22Rv1 (cell line): ENCODE results near the gene TMEM129.

Experiments used
- ZFX ChIP-seq: fragments of 450-650 bp; IDR thresholded peaks from 2 replicates; pipeline ENCODE4 v1.6.1; 2017; ENCODE audit warnings: antibody characterized with exemption, borderline replicate concordance
- TF ChIP-seq, protein P1 (sequence below): fragments of 450-650 bp; IDR thresholded peaks from 2 replicates; pipeline ENCODE4 v1.5.1; 2017; ENCODE audit warnings: mild to moderate bottlenecking

DNA sequence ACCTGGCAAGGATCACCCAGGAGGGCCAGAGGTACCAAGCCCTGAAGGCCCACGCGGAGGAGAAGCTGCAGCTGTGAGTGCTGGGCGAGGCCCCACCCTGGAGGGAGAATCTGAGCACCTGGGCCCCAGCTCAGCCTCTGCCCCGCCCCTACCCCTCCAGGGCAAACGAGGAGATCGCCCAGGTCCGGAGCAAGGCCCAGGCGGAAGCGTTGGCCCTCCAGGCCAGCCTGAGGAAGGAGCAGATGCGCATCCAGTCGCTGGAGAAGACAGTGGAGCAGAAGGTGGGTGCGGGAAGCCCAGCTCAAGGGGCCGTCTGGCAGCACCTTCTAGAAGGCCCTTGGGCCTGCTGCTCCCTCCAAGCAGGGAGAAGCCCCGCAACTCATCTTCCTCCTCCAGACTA, 23.4 kb upstream of the TMEM129 start:
- TF ChIP-seq, protein P1, sequence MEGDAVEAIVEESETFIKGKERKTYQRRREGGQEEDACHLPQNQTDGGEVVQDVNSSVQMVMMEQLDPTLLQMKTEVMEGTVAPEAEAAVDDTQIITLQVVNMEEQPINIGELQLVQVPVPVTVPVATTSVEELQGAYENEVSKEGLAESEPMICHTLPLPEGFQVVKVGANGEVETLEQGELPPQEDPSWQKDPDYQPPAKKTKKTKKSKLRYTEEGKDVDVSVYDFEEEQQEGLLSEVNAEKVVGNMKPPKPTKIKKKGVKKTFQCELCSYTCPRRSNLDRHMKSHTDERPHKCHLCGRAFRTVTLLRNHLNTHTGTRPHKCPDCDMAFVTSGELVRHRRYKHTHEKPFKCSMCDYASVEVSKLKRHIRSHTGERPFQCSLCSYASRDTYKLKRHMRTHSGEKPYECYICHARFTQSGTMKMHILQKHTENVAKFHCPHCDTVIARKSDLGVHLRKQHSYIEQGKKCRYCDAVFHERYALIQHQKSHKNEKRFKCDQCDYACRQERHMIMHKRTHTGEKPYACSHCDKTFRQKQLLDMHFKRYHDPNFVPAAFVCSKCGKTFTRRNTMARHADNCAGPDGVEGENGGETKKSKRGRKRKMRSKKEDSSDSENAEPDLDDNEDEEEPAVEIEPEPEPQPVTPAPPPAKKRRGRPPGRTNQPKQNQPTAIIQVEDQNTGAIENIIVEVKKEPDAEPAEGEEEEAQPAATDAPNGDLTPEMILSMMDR = no peak
- no peak for TF ChIP-seq ZFX
